ENCODE results near the gene WTIP.
"Not testable (repeated sequence)": the region's sequence is repeated elsewhere in the genome, so short reads cannot be mapped to it uniquely, and the experiment has no call there.

The WTIP gene

GRCh38 chr19:34507414-34508067 is 26.0 kb downstream of the WTIP start:
- no peak for DNase-seq (ENCODE audit: low read depth)
- no peak overlapping the region for H3K4me3 ChIP-seq (ENCODE audit: control insufficient read depth, low read depth, low read length)
- no peak for TF ChIP-seq CTCF (conservative IDR thresholded peaks at IDR 0.05; ENCODE audit: control insufficient read depth, insufficient read depth, low read depth, low read length)

GRCh38 chr19:34508540-34508939 is 27.0 kb downstream of the WTIP start:
- H3K4me3 ChIP-seq (ENCODE audit: control insufficient read depth, low read depth, low read length), result no peak overlapping the region
- DNase-seq (ENCODE audit: low read depth), result no peak
- no peak for TF ChIP-seq CTCF (conservative IDR thresholded peaks at IDR 0.05; ENCODE audit: control insufficient read depth, insufficient read depth, low read depth, low read length)

DNA sequence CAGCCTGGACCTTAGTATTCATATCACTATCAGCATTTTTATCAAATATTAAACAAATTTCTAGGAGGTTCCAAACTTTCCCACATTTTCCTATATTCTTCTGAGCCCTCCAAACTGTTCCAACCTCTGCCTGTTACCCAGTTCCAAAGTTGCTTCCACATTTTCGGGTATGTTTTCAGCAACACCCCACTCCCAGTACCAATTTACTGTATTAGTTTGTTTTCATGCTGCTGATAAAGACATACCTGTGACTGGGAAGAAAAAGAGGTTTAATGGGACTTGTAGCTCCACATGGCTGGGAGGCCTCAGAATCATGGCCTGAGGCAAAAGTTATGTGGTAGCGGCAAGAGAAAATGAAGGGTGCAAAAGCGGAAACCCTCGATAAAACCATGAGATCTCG is 29.3 kb downstream of the WTIP start:
- H3K4me3 ChIP-seq (ENCODE audit: control insufficient read depth, low read depth, low read length), result not testable (repeated sequence)

GRCh38 chr19:34512254-34512822 is 30.8 kb downstream of the WTIP start:
- no peak for DNase-seq (ENCODE audit: low read depth)
- H3K4me3 ChIP-seq (ENCODE audit: control insufficient read depth, low read depth, low read length), result no peak overlapping the region
- no peak for TF ChIP-seq CTCF (conservative IDR thresholded peaks at IDR 0.05; ENCODE audit: control insufficient read depth, insufficient read depth, low read depth, low read length)

More for the DNA sequence above, 29.3 kb downstream of the WTIP start:
- DNase-seq (ENCODE audit: low read depth), result not testable (repeated sequence)

DNA sequence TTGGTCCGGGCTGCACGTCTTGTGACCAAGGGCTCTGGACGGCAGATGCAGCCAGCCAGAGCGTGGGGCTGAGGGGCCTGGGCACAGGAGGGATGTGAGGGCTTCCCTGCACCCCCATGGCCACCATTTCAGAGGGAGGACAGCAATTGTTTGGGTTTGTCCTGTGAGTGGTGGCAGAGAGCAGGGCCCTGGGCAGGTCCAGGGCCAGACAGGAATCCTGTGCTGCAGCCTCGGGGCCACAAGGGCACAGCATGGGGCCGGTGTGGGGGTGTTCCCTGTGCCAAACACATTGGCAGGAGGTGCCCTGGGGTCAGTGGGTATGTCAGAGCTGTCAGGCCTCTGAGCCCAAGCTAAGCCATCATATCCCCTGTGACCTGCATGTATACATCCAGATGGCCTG is 32.2 kb downstream of the WTIP start:
- no peak overlapping the region for H3K4me3 ChIP-seq (ENCODE audit: control insufficient read depth, low read depth, low read length)
- DNase-seq (ENCODE audit: low read depth), result no peak
- TF ChIP-seq CTCF (conservative IDR thresholded peaks at IDR 0.05; ENCODE audit: control insufficient read depth, insufficient read depth, low read depth, low read length), result no peak

GRCh38 chr19:34519602-34520001 is 38.0 kb downstream of the WTIP start:
- no peak overlapping the region for H3K4me3 ChIP-seq (ENCODE audit: control insufficient read depth, low read depth, low read length)
- no peak for DNase-seq (ENCODE audit: low read depth)
- TF ChIP-seq CTCF (conservative IDR thresholded peaks at IDR 0.05; ENCODE audit: control insufficient read depth, insufficient read depth, low read depth, low read length), result no peak

DNA sequence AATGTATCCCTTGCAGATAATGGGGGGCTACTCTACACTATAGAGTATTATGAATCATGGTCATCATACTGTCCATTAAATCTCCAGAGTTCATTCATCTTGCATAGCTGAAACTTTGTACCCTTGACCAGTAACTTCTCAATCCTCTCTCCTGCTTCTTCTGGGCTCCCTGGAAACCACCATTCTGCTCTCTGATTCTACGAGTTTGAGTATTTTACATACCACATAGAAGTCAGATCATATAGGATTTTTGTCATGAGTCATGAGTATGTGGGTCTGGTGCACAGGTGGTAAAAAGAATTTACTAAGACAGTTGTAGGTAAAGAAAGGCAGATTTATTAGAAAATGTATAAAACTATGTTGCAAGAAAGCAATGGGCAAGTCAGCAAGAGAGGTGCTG is 41.9 kb downstream of the WTIP start:
- H3K4me3 ChIP-seq (ENCODE audit: control insufficient read depth, low read depth, low read length), result no peak overlapping the region
- TF ChIP-seq CTCF (conservative IDR thresholded peaks at IDR 0.05; ENCODE audit: control insufficient read depth, insufficient read depth, low read depth, low read length), result no peak
- no peak for DNase-seq (ENCODE audit: low read depth)
